A549 (cell line): ENCODE results near the gene GAS7.

ENCODE experiments used
- CTCF ChIP-seq: fragments of >200 bp; sonication (Bioruptor Twin); formaldehyde crosslinking; IDR thresholded peaks from 3 replicates; pipeline ENCODE4 v1.5.1; 2016
- HDAC2 ChIP-seq: fragments of 200-600 bp; sonication (generic); IDR thresholded peaks from 2 replicates; pipeline ENCODE4 v1.6.1; 2016

GRCh38 chr17:9906616-9907015 lies 291.8 kb downstream of the GAS7 start:
- TF ChIP-seq CTCF (no peak), HDAC2 (no peak)
